Activated CD4-positive, alpha-beta memory T cell treated with anti-CD3 and anti-CD28 coated beads for 36 hours (primary cell): ENCODE measurements around the gene CABP1. TPM values are rescaled to one million over a fixed set of nuclear protein-coding genes. Genes with fewer than 3 reads are reported as not detected.
"Not testable (repeated sequence)": the region's sequence is repeated elsewhere in the genome, so short reads cannot be mapped to it uniquely, and the experiment has no call there.

Experiments
- CTCF ChIA-PET: fragments of 350-600 bp; sonication (Branson Sonifier 250); formaldehyde crosslinking; loops from one replicate; lab custom pipeline; 2021; ENCODE audit warnings: antibody characterized with exemption, inconsistent platforms; lab: Charles Lee
- POLR2A ChIA-PET: fragments of 350-600 bp; sonication (Branson Sonifier 250); formaldehyde crosslinking; loops from one replicate; lab custom pipeline; 2021; ENCODE audit warnings: antibody characterized with exemption; lab: Charles Lee
- DNase-seq: peaks from one replicate; pipeline ENCODE4 v3.0.0-alpha.2; 2020
- H3K27ac Mint-ChIP-seq: one replicate; pipeline ENCODE4 v1.8.0; 2021; ENCODE audit warnings: mixed read lengths
- H3K27me3 Mint-ChIP-seq: one replicate; pipeline ENCODE4 v1.8.0; 2021; ENCODE audit warnings: mixed read lengths
- H3K36me3 Mint-ChIP-seq: one replicate; pipeline ENCODE4 v1.8.0; 2021; ENCODE audit warnings: mixed read lengths
- H3K4me1 Mint-ChIP-seq: one replicate; pipeline ENCODE4 v1.8.0; 2021; ENCODE audit warnings: low read depth, mixed read lengths
- H3K4me3 Mint-ChIP-seq: one replicate; pipeline ENCODE4 v1.8.0; 2021; ENCODE audit warnings: mild to moderate bottlenecking, mixed read lengths
- H3K9me3 Mint-ChIP-seq: one replicate; pipeline ENCODE4 v1.8.0; 2021; ENCODE audit warnings: mixed read lengths
- intact Hi-C: fragments of 100-400 bp; cut with micrococcal nuclease; formaldehyde crosslinking; loops from one replicate; pipeline ENCODE4 v1.15.1; 2023
- total RNA-seq, 2 experiments: library from RNA; stranded (reverse); gene quantifications; one replicate each; pipeline ENCODE4 v1.2.3, GENCODE V29; 2021

CABP1 gene
- total RNA-seq, 2 experiments from 2014 or later, result 0.24 to 0.29 TPM

- H3K27ac Mint-ChIP-seq, result no peak overlapping the region
- peaks cover 4% of the 10 kb centered on the region for H3K27me3 Mint-ChIP-seq
- H3K4me3 Mint-ChIP-seq, result no peak overlapping the region
- no peaks in the 10 kb centered on the region for H3K36me3 Mint-ChIP-seq
- CTCF ChIA-PET, result interaction anchor here (1.2 to 2.9 kb wide), 3 partner anchors 9 to 12 kb away, joined by 5 to 11 read pairs (median 9); no protein-coding TSS in a partner anchor
- intact Hi-C loops, result no loop called here
- POLR2A ChIA-PET, result no interaction called here
- no peak for DNase-seq
- no peaks in the 10 kb centered on the region for H3K4me1 Mint-ChIP-seq
- no peaks in the 10 kb centered on the region for H3K9me3 Mint-ChIP-seq
Measured at GRCh38 chr12:120658286-120659150, 18.1 kb downstream of the CABP1 start.

- H3K4me1 Mint-ChIP-seq, result no peaks in the 10 kb centered on the region
- H3K27ac Mint-ChIP-seq, result no peak overlapping the region
- POLR2A ChIA-PET, result no interaction called here
- no peak for DNase-seq
- no peaks in the 10 kb centered on the region for H3K27me3 Mint-ChIP-seq
- H3K36me3 Mint-ChIP-seq, result no peaks in the 10 kb centered on the region
- CTCF ChIA-PET, result interaction anchor here (1.1 to 2.3 kb wide), 3 partner anchors 10 to 12 kb away, joined by 4 to 9 read pairs (median 5); no protein-coding TSS in a partner anchor
- intact Hi-C loops, result no loop called here
- no peak overlapping the region for H3K4me3 Mint-ChIP-seq
- no peaks in the 10 kb centered on the region for H3K9me3 Mint-ChIP-seq
Measured at GRCh38 chr12:120659151-120659525, 18.7 kb downstream of the CABP1 start.

GRCh38 chr12:120661432-120661831 lies 21.0 kb downstream of the CABP1 start:
- DNase-seq, result no peak
- Mint-ChIP-seq H3K36me3 (no peaks in the 10 kb centered on the region), H3K27me3 (no peaks in the 10 kb centered on the region), H3K4me1 (no peaks in the 10 kb centered on the region), H3K4me3 (no peak overlapping the region), H3K9me3 (no peaks in the 10 kb centered on the region), H3K27ac (no peak overlapping the region)
- intact Hi-C loops, result no loop called here
- CTCF ChIA-PET, result no interaction called here
- POLR2A ChIA-PET, result no interaction called here

- H3K27me3 Mint-ChIP-seq, result no peaks in the 10 kb centered on the region
- no peaks in the 10 kb centered on the region for H3K9me3 Mint-ChIP-seq
- no peaks in the 10 kb centered on the region for H3K4me1 Mint-ChIP-seq
- no peak overlapping the region for H3K27ac Mint-ChIP-seq
- no peak for DNase-seq
- POLR2A ChIA-PET, result no interaction called here
- H3K36me3 Mint-ChIP-seq, result no peaks in the 10 kb centered on the region
- no peak overlapping the region for H3K4me3 Mint-ChIP-seq
- CTCF ChIA-PET, result interaction anchor here (2.0 kb wide), 1 partner anchor 14 kb away, joined by 9 read pairs; no protein-coding TSS in a partner anchor
- intact Hi-C loops, result no loop called here
Measured at GRCh38 chr12:120662879-120663278, 22.5 kb downstream of the CABP1 start.

GRCh38 chr12:120663741-120664140 lies 23.3 kb downstream of the CABP1 start:
- intact Hi-C loops, result no loop called here
- ChIA-PET POLR2A (no interaction called here), CTCF (interaction anchor here (2.0 kb wide), 1 partner anchor 15 kb away, joined by 9 read pairs; no protein-coding TSS in a partner anchor)
- H3K9me3 Mint-ChIP-seq, result no peaks in the 10 kb centered on the region
- no peaks in the 10 kb centered on the region for H3K36me3 Mint-ChIP-seq
- H3K27me3 Mint-ChIP-seq, result no peaks in the 10 kb centered on the region
- H3K27ac Mint-ChIP-seq, result no peak overlapping the region
- H3K4me3 Mint-ChIP-seq, result no peak overlapping the region
- H3K4me1 Mint-ChIP-seq, result no peaks in the 10 kb centered on the region
- no peak for DNase-seq

- no peaks in the 10 kb centered on the region for H3K27me3 Mint-ChIP-seq
- H3K4me1 Mint-ChIP-seq, result no peaks in the 10 kb centered on the region
- DNase-seq, result no peak
- ChIA-PET CTCF (no interaction called here), POLR2A (no interaction called here)
- H3K9me3 Mint-ChIP-seq, result no peaks in the 10 kb centered on the region
- intact Hi-C loops, result no loop called here
- H3K36me3 Mint-ChIP-seq, result no peaks in the 10 kb centered on the region
- H3K4me3 Mint-ChIP-seq, result no peak overlapping the region
- no peak overlapping the region for H3K27ac Mint-ChIP-seq
Measured at GRCh38 chr12:120666571-120667390, 26.4 kb downstream of the CABP1 start.

GRCh38 chr12:120668091-120668867 lies 27.9 kb downstream of the CABP1 start:
- no peaks in the 10 kb centered on the region for H3K36me3 Mint-ChIP-seq
- no peaks in the 10 kb centered on the region for H3K9me3 Mint-ChIP-seq
- H3K27me3 Mint-ChIP-seq, result no peaks in the 10 kb centered on the region
- POLR2A ChIA-PET, result no interaction called here
- H3K4me1 Mint-ChIP-seq, result no peaks in the 10 kb centered on the region
- CTCF ChIA-PET, result no interaction called here
- intact Hi-C loops, result no loop called here
- DNase-seq, result no peak
- H3K4me3 Mint-ChIP-seq, result no peak overlapping the region
- no peak overlapping the region for H3K27ac Mint-ChIP-seq

GRCh38 chr12:120668868-120669840 lies 28.7 kb downstream of the CABP1 start:
- DNase-seq, result no peak
- no peaks in the 10 kb centered on the region for H3K4me1 Mint-ChIP-seq
- H3K9me3 Mint-ChIP-seq, result no peaks in the 10 kb centered on the region
- no peak overlapping the region for H3K4me3 Mint-ChIP-seq
- intact Hi-C loops, result no loop called here
- CTCF ChIA-PET, result no interaction called here
- H3K27me3 Mint-ChIP-seq, result peaks cover under 1% of the 10 kb centered on the region
- POLR2A ChIA-PET, result no interaction called here
- no peaks in the 10 kb centered on the region for H3K36me3 Mint-ChIP-seq
- no peak overlapping the region for H3K27ac Mint-ChIP-seq

- H3K27ac Mint-ChIP-seq, H3K4me1 Mint-ChIP-seq, H3K27me3 Mint-ChIP-seq, H3K4me3 Mint-ChIP-seq, H3K36me3 Mint-ChIP-seq, H3K9me3 Mint-ChIP-seq, intact Hi-C loops, POLR2A ChIA-PET, DNase-seq: not testable (repeated sequence)
- CTCF ChIA-PET, result interaction anchor here (0.8 kb wide), 1 partner anchor 21 kb away, joined by 4 read pairs; no protein-coding TSS in a partner anchor
Measured at GRCh38 chr12:120670237-120670636, 29.8 kb downstream of the CABP1 start.

GRCh38 chr12:120670667-120671066 lies 30.2 kb downstream of the CABP1 start:
- H3K4me3 Mint-ChIP-seq, result no peak overlapping the region
- H3K4me1 Mint-ChIP-seq, result no peaks in the 10 kb centered on the region
- H3K27ac Mint-ChIP-seq, result no peak overlapping the region
- H3K36me3 Mint-ChIP-seq, result no peaks in the 10 kb centered on the region
- no peaks in the 10 kb centered on the region for H3K9me3 Mint-ChIP-seq
- ChIA-PET POLR2A (no interaction called here), CTCF (interaction anchor here (0.8 kb wide), 1 partner anchor 21 kb away, joined by 4 read pairs; no protein-coding TSS in a partner anchor)
- intact Hi-C loops, result no loop called here
- DNase-seq, result no peak
- H3K27me3 Mint-ChIP-seq, result peaks cover 1% of the 10 kb centered on the region

GRCh38 chr12:120674097-120674636 lies 33.7 kb downstream of the CABP1 start:
- ChIA-PET POLR2A (no interaction called here), CTCF (interaction anchor here (6.4 kb wide), 1 partner anchor 26 kb away, joined by 47 read pairs; no protein-coding TSS in a partner anchor)
- Mint-ChIP-seq H3K27me3 (peaks cover 1% of the 10 kb centered on the region), H3K27ac (no peak overlapping the region), H3K4me1 (peaks cover 14% of the 10 kb centered on the region), H3K4me3 (no peak overlapping the region), H3K9me3 (no peaks in the 10 kb centered on the region), H3K36me3 (no peaks in the 10 kb centered on the region)
- DNase-seq, result no peak
- intact Hi-C loops, result no loop called here
